Nephron progenitor cell (in vitro differentiated cells): ENCODE data around the gene NRSN2.

Experiments used
- DNase-seq: peaks from one replicate; pipeline ENCODE4 v3.0.0; 2021
- H3K27ac Mint-ChIP-seq: 2 replicates; pipeline ENCODE4 v1.8.0; 2021; ENCODE audit warnings: mild to moderate bottlenecking, moderate library complexity, mixed read lengths
- H3K27me3 Mint-ChIP-seq: 2 replicates; pipeline ENCODE4 v1.8.0; 2021; ENCODE audit warnings: mild to moderate bottlenecking, low read depth, mixed read lengths; ENCODE audit not compliant: poor library complexity
- H3K36me3 Mint-ChIP-seq: 2 replicates; pipeline ENCODE4 v1.8.0; 2021; ENCODE audit warnings: low read depth, mixed read lengths
- H3K4me1 Mint-ChIP-seq: 2 replicates; pipeline ENCODE4 v1.8.0; 2021; ENCODE audit warnings: mixed read lengths
- H3K4me3 Mint-ChIP-seq: 2 replicates; pipeline ENCODE4 v1.8.0; 2021; ENCODE audit warnings: mild to moderate bottlenecking, moderate library complexity, mixed read lengths
- H3K9me3 Mint-ChIP-seq: 2 replicates; pipeline ENCODE4 v1.8.0; 2021; ENCODE audit warnings: mild to moderate bottlenecking, moderate library complexity, mixed read lengths
- TF ChIP-seq, protein P1 (sequence below): fragments of 200-600 bp; sonication (generic); IDR thresholded peaks from 2 replicates; pipeline ENCODE4 v1.5.0; 2021; ENCODE audit warnings: antibody characterized with exemption

NRSN2 gene, protein sequence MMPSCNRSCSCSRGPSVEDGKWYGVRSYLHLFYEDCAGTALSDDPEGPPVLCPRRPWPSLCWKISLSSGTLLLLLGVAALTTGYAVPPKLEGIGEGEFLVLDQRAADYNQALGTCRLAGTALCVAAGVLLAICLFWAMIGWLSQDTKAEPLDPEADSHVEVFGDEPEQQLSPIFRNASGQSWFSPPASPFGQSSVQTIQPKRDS

DNA sequence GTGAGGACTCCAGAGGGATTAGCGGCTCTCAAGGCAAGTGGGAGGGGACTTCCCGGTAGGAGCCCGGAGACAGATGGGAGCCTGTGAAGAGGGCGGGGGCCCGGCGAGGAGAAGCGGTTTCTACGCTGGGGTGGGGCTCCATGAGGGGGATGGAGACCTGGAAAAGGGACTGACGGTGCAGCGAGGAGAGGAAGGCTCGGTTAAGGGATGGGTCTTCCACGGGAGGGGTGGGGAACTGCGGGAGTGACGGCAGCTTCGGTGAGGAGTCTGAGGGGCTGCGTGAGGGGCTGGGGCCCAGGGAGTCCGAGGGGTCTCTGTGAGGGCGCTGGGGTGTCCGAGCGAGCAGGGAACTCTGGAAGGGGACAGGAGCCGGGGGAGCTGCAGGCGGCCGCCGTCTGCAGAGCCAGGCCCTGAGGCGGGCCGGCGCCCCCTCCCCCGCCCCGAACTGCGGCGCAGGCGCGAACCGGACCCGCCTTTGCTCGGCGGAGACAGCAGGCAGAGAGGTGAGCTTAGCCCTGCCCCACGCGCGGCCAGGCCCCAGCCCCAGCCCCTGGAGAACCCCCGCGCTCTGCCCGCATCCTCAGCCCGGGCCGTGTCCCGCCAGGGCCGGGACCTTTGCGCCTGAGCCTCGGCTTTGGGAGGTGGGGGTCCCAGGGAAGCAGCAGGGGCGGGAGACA is at the start of gene NRSN2:
Gene NRSN2 (plus strand): TSS at position 472 of the 677 bp plus-strand sequence. CDS start 2,533 bp downstream, outside the sequence.
- no peaks in the 10 kb centered on the region for H3K9me3 Mint-ChIP-seq
- DNase-seq = peak; percentile 77
- no peaks in the 10 kb centered on the region for H3K27me3 Mint-ChIP-seq
- peak within 1 kb of the TSS; percentile 92 for H3K27ac Mint-ChIP-seq
- peaks cover 20% of the 10 kb centered on the region for H3K36me3 Mint-ChIP-seq
- TF ChIP-seq, protein P1, sequence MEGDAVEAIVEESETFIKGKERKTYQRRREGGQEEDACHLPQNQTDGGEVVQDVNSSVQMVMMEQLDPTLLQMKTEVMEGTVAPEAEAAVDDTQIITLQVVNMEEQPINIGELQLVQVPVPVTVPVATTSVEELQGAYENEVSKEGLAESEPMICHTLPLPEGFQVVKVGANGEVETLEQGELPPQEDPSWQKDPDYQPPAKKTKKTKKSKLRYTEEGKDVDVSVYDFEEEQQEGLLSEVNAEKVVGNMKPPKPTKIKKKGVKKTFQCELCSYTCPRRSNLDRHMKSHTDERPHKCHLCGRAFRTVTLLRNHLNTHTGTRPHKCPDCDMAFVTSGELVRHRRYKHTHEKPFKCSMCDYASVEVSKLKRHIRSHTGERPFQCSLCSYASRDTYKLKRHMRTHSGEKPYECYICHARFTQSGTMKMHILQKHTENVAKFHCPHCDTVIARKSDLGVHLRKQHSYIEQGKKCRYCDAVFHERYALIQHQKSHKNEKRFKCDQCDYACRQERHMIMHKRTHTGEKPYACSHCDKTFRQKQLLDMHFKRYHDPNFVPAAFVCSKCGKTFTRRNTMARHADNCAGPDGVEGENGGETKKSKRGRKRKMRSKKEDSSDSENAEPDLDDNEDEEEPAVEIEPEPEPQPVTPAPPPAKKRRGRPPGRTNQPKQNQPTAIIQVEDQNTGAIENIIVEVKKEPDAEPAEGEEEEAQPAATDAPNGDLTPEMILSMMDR = no peak
- H3K4me3 Mint-ChIP-seq = peak within 1 kb of the TSS; percentile 93
- H3K4me1 Mint-ChIP-seq = peaks cover 20% of the 10 kb centered on the region

DNA sequence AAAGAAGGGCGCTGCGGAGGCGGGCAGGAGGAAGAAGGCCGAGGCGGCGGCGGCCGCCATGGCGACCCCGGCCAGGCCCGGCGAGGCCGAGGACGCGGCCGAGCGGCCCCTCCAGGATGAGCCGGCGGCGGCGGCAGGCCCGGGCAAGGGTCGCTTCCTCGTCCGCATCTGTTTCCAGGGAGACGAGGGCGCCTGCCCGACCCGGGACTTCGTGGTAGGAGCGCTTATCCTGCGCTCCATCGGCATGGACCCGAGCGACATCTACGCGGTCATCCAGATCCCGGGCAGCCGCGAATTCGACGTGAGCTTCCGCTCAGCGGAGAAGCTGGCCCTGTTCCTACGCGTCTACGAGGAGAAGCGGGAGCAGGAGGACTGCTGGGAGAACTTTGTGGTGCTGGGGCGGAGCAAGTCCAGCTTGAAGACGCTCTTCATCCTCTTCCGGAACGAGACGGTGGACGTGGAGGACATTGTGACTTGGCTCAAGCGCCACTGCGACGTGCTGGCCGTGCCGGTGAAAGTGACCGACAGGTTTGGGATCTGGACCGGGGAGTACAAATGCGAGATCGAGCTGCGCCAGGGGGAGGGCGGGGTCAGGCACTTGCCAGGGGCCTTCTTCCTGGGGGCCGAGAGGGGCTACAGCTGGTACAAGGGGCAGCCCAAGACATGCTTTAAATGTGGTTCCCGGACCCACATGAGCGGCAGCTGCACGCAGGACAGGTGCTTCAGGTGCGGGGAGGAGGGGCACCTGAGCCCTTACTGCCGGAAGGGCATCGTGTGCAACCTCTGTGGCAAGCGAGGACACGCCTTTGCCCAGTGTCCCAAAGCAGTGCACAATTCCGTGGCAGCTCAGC is 48.8 kb upstream of the NRSN2 start:
- Mint-ChIP-seq H3K27me3 (peaks cover 6% of the 10 kb centered on the region), H3K4me1 (peaks cover 76% of the 10 kb centered on the region), H3K9me3 (peaks cover 9% of the 10 kb centered on the region), H3K27ac (peak overlapping the region; percentile 96), H3K4me3 (peak overlapping the region; percentile 100), H3K36me3 (peaks cover 20% of the 10 kb centered on the region)
- TF ChIP-seq, protein P1 = no peak
- DNase-seq = peak; percentile 40

DNA sequence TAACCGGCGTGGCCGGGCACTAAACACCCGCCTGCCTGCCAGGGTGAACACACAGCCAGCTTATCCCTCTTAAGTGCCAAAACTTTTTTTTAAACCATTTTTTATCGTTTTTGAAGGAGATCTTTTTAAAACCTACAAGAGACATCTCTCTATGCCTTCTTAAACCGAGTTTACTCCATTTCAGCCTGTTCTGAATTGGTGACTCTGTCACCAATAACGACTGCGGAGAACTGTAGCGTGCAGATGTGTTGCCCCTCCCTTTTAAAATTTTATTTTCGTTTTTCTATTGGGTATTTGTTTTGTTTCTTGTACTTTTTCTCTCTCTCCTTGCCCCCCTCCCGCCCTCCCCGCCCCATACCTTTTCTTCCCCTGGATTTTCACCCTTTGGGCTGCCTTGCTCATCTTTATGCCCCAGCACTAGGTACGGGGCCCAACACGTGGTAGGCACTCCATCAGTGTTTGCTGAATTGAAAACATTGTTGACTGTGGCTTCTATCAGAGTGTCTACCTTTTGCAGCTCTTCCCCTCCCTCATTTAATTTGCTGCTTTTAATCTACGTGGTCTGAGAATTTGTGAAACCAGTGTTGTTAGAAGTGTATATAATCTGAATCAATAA is 48.0 kb upstream of the NRSN2 start:
- peaks cover 27% of the 10 kb centered on the region for H3K36me3 Mint-ChIP-seq
- H3K4me3 Mint-ChIP-seq = peak overlapping the region; percentile 100
- H3K27ac Mint-ChIP-seq = no peak overlapping the region
- peaks cover 82% of the 10 kb centered on the region for H3K4me1 Mint-ChIP-seq
- TF ChIP-seq, protein P1 = no peak
- peaks cover 6% of the 10 kb centered on the region for H3K27me3 Mint-ChIP-seq
- H3K9me3 Mint-ChIP-seq = peaks cover 14% of the 10 kb centered on the region
- DNase-seq = no peak

DNA sequence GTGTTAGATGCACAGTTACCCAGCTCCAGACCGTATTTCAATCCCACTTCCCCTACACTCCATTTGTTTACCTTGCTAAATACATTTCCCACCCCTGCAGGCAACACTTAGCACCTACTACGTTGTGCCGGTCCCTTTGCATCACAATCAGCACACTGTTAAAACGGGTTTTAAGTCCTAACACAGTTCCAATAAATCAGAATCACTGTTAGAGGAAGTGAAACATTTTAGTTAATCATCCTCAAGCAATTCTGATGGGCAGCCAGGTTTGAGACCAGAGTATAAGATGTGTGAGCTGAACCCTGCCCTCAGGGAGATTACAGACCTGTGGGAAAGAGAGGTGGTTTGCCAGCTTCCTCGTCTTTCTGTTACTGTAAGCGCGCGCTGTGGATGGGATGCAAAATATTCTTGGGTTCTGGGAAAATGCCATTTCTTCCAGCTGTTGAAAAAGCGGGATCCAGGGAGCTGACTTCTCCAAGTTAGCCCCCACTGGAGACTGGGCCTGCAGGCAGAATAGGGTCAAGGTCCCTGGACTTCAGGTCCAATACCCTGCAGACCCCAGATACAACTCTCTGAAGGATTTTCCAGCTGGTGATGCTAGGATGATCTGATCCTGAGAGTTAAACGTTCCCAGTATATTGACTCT is 46.4 kb upstream of the NRSN2 start:
- peaks cover 33% of the 10 kb centered on the region for H3K36me3 Mint-ChIP-seq
- H3K9me3 Mint-ChIP-seq = peaks cover 15% of the 10 kb centered on the region
- peak overlapping the region; percentile 99 for H3K27ac Mint-ChIP-seq
- peak overlapping the region; percentile 100 for H3K4me3 Mint-ChIP-seq
- peaks cover 85% of the 10 kb centered on the region for H3K4me1 Mint-ChIP-seq
- no peak for DNase-seq
- peaks cover 6% of the 10 kb centered on the region for H3K27me3 Mint-ChIP-seq
- TF ChIP-seq, protein P1 = no peak
